ENCODE data around the gene TPRA1.
"Not testable (repeated sequence)": the region's sequence is repeated elsewhere in the genome, so short reads cannot be mapped to it uniquely, and the experiment has no call there.

Gene TPRA1

DNA sequence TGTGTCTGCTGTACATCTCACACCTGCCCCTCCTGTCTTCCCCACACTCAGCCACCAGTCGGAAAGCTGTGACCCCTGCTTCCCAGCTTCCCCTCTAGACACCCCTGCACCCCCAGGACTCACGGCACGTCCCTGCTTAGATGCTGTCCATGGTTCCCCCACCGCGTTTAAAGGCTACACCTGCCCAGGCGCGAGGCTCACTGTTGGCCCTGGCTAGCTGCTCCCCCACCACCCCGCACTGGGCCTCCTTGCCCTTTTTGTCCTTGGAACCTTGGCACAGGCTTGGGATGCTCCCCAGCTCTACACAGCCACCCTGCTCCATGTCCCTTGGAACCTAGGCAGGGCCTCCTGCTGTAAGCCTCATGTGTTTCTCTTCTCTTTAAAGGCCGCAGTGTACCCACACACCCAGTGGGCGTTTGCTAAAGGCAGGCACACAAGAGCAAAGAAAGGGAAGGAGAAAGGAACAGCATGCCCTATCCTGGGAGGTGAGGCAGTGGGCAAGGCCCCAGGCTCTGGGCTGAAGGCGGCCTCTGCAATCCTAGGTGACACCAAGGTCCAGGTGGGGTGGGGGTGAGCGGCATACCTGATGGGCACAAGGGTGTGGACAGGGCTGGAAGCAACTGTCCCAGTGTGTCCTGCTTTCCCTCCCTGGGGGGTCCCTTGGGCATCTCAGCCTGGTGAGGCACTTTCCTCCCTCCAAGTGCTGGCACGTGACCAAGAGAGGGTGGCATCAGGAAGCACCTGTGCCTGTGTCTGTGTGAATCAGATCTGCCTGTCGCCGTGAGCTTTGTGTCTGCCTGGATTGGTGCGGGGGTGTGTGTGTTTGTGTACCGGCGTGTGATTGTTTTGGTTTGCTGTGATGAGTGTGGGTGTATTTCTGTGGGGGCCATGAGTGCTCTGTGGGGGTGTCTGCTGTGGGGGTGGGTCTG, 54.4 kb downstream of the TPRA1 start:
- DNase-seq = no peak

DNA sequence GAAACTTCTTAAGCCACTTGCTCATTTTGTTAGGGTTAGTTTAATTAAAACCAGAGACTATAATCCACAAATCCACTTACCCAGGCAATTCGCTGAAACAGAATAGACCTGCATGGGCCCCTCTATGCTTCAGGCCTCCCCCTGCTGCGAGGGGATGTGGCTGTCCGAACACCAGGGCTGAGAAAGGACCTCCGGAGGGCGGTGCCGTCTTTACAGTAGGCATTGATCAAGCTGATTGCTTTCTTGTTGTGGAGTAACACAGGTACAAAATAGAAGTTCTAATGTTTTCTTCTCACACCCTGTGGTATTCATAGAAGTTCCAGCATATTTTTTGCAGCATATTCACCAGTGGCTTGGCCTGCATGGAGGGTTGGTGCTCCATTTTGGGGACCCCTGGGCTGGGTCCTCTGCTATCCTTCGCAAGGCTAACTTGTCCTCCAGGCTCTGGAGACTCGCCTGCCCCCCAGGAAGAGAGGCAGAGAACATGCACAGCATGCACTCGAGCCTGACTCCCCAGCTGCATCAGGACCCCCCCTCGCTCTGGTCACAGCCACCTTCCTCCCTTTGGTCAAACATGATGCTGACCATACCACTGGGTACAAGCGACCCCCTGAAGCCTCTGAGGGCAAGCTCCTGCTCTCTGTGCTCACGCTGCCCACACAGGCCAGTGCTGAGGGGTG, 55.3 kb downstream of the TPRA1 start:
- DNase-seq = no peak

DNA sequence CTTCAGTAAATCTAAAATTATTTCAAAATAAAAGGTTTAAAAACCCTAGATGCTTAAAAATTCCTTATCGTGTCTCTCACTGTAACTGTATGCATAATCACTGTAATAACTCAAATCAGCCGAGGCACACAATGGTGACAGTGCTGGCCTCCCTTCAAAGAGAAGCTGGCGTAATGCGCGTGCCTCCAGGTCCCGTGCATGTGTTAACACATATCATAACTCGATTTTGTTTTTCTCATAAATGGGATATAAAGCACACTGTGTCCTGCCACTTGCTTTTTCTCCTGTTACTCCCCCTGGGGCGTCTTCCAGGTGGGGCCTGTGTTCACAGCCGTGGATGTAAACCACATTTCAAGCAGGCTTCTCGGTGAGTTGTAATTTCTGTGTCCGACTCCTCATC, 56.0 kb downstream of the TPRA1 start:
- DNase-seq = no peak

GRCh38 chr3:127534161-127534451, 56.4 kb downstream of the TPRA1 start:
- no peak for DNase-seq

GRCh38 chr3:127532561-127533203, 57.9 kb downstream of the TPRA1 start:
- no peak for DNase-seq

DNA sequence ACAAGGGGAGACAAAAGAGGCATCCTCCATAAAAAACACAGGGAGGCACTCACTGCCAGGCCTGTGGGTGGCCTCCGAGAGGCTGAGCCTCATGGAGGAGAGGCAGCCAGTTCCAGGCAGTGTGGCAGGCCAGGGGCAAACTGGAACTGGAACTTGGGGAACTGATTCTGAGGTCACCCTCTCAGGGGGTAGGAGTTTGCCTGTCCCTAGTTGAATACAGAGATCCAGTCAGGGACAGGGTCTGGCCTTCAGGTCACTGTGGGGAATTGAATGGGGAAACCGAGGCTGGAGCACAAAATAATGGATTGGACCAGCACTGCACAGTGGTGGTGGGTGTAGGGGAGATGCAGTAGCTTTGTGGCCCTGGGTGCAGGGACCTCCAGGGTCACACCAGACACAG, 58.7 kb downstream of the TPRA1 start:
- DNase-seq = no peak

GRCh38 chr3:127530863-127531262, 59.7 kb downstream of the TPRA1 start:
- DNase-seq = not testable (repeated sequence)

GRCh38 chr3:127529346-127530188, 61.0 kb downstream of the TPRA1 start:
- no peak for DNase-seq

DNA sequence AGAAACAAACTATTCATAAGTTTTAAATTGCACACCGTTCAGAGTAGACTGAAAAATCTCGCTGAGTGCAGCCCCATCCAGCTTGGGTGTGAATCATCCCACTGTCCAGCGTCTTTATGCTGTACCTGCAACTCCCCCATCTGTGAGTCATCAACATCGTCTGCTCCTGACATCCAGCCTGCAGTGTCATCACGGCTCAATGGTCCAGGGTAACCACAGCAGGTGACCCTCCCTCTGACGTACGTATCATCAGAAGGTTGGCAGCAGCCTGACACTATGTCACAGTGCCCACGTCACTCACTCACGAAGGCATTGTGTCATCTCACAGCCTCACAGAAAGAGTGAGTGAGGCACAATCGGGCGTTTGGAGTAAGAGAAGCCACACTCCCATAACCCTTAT, 65.2 kb downstream of the TPRA1 start:
- no peak for DNase-seq

DNA sequence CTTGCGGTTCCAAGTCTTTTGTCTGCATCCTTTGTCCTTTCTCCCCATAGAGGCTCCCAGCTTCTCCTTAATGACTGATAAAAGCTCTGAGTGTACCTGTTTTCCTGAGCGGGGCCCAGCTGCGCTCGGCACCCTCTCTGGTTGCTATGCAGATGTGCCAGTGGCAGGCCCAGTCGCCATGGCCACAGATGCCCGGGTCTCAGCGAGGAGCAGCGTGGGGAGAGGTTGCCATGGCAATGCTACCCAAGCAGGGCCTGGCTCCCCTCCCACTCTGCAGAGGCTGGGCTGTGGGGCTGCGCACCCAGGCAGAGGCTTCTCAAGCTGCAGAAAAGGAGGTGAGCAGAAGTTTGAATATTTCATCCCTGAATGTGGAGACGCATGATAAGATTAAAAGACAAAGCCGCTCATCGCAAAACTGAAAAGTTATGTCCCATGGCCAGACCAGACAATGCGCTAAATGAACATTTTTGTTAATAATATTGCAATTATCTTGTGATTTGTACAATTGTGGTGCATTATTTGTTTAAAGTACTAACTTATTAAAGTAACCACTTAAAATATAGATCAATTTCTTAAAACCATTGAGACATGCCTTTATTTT, 66.1 kb downstream of the TPRA1 start:
- no peak for DNase-seq

Data from activated CD4-positive, alpha-beta T cell treated with anti-CD3 and anti-CD28 coated beads, Interleukin-2, amount 50 U/mL, for 16 hours (primary cell).